SK-N-DZ (cell line): ENCODE results near the gene KLHL30. TPM values are rescaled to one million over a fixed set of nuclear protein-coding genes. Genes with fewer than 3 reads are reported as not detected.

Source experiments
- DNase-seq: peaks from one replicate; pipeline ENCODE4 v3.0.0-alpha.2; 2015; ENCODE audit warnings: low spot score
- polyA plus RNA-seq, 2 experiments: library from polyadenylated mRNA; depleted of rRNA; stranded (reverse); fragments of >200 nt; gene quantifications; 2 replicates each; pipeline ENCODE4 v1.2.3, GENCODE V29; 2014

The KLHL30 gene, protein sequence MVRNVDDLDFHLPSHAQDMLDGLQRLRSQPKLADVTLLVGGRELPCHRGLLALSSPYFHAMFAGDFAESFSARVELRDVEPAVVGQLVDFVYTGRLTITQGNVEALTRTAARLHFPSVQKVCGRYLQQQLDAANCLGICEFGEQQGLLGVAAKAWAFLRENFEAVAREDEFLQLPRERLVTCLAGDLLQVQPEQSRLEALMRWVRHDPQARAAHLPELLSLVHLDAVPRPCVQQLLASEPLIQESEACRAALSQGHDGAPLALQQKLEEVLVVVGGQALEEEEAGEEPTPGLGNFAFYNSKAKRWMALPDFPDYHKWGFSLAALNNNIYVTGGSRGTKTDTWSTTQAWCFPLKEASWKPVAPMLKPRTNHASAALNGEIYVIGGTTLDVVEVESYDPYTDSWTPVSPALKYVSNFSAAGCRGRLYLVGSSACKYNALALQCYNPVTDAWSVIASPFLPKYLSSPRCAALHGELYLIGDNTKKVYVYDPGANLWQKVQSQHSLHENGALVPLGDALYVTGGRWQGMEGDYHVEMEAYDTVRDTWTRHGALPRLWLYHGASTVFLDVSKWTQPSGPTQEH
- 4.3 and 6.4 TPM in 2 replicates for polyA plus RNA-seq (2014; cell fraction: cytosol; rRNA removed)
- 6.6 and 8.2 TPM in 2 replicates for polyA plus RNA-seq (2014; cell fraction: nucleus; rRNA removed)

DNA sequence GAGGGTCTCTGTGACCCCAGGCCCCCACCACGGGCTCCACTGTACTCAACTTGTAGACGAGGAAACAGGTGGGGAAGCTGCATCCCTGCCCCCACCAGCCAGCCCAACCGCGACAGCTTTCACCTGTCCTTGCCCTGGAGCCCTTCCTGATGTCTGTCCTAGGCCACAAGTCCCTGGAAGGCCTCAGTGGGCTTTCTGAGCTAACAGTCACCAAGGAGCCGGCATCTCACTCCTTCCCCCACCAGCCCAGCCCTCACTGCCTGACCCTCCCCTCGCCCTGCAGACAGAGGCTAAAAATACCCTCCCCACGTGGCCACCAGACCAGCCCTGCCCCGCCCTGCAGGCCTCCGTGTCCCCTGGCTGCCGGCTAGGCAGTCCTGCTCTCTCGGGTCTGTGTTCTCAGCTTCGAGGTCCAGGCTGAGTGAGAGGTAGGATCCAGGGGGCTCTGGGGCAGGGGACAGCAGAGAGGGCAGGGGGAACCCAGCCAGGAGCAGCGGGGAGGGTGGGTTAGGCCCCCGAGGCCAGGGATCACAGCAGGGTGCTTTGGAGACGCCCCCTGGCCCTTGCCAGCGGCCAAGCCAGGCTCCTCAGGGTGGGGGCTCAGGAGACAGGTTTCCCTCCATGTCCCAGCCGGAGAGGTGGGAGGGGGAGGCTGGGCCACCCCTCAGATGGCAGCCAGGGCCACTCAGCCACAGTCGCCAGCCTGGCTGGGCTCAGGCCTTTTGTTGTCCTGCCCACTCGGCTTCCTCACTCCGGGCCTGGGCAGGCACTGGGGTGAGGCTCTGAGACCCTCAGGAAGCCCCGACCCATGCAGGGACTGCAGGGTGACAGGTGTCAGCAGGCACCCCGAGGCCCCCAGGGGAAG lies at the start of gene KLHL30:
TSS of gene KLHL30 (plus strand) at position 338 of the 865 bp plus-strand sequence. CDS start 2,087 bp downstream, outside the sequence.
- peak; percentile 68 for DNase-seq

DNA sequence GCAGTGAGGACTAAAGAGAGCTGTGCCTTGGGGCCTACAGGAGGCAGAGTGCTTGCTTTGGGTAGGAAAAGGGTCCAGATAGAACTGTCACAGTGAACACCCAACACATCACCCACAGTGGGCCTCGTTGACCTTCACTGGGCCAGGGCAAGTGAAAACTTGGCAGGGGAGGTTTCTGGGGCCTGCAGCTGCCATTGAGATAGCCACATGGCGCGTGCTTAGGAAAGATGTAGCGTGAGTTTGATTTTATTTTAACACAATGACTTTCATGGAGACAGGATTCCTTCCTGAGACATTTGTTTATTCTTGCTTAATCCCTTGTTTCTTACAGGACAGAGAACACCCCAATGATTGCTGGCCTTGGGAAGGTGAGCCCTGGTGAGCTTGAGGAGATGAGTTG lies 47.6 kb upstream of the KLHL30 start:
- no peak for DNase-seq

DNA sequence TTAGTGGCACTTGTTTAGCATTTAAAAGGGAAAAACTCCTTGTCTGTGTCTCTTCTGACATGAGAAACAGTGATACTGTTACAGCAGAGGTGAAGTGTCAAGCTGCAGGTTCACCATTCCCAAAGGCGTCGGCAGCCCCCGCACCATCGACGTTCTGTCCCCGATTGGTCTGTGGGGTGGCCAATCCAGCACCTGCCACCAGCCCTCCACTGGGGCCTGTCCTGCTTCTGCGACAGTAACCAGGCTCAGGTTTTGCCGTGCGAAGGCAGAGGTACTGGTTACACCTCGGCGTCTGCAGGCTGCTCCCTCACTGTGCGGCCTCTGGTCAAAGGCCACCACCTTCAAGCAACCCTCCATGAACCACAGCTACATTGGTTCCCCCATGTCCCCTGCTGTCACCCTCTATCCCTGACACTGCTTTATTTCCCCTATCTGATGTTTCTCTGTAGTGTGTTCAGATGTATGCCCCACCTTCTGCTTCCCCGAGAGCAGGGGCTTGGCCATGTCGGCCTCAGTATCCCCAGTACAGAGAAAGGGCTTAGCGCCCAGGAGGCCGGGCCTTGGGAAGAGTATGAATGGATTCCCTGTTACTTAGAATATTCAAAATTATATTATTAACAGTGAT lies 46.9 kb upstream of the KLHL30 start:
- no peak for DNase-seq

DNA sequence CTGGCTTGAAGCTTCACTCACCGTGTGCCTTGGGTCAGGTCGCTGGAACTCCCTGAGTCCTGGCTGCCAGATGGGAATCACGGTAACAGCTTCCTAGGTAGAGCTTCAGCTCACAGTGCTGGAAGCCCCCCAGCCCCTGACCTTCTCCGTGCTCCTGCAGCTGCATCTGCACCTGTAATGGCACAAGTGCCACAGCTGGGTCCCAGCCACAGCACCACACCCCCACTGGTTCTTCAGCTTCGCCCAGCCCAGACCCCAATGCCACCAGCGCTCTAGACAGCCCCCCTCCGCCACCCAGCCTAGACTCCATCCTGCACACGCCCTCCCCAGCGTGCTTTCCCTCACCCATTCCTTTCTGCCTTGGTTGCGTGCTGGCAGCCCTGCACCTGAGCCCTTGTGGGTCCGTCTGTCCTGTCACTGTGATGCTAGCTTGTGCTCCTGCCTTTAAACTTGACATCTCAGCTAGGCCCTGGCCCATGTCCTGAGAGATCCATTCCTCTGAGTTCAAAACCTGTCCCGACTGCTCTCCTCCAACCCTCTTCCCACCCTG lies 45.9 kb upstream of the KLHL30 start:
- no peak for DNase-seq

DNA sequence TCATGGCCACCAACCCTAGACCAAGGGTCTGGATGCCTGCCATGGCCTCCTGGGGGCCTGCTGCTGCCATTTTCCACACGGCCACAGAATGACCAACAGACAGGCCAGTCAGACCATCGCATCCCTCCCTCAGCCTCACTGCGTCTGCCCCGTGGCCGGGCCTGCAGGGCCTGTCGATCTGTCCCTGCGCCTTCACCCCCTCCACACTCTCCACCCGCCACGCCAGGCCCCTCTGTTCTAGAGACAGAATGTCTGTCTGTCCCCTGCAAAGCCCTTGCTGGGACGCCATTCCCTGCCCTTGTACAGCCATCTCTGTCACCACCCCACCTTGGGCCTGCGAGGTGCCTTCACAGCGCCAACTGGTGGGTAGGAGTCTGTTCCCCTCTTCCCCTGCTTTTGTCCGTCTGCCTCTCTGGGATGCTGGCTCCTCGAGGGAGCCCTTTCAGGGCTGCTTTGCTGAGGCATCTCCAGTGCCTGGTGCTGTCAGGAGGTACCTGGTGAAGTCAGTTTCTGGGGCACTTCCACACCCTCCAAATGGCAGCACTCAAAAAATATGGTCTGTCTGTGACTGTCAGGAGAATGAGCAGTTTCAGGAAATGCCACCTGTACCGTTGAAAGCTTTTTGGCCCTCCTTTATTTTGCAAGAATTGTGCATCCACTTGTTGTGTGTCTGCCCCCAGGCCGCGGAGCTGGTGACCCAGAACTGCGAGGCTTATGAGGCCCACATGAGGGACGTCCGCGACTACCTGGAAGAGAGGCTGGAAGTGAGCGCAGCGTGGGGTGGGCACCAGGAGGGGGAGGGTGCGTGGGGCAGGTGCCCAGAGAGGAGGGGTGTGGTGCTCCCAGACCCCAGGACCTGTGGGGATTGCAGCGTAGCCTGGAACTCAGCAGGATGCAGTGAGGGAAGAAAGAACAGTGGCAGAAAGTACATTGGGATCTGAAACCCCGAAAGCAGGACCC lies 45.0 kb upstream of the KLHL30 start:
- DNase-seq = no peak

DNA sequence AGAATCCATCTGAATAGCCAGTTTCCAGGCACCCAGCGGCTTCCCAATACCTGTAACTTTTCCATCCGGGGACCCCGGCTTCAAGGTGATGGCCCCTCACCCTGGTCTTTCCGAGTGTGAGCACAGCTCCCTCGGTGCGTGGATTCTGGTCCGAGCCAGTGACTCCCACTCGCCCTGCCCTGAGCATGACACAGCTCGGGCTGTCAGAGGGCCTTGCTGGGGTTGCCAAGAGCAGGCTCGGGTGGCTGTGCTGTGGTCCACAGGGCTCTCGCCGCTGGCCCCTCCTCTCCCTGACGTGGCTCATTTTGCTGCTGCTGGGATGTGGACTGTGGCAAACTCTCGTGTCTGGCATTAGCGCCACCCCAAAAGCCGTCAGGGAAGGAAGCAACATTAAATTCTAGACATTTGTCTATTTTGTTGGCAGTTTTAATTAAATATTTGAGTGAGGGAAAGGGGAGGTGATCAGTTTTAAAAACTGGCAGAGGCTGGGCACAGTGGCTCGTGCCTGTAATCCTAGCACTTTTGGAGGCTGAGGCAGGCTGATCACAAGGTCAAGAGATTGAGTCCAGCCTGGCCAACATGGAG lies 43.9 kb upstream of the KLHL30 start:
- DNase-seq = no peak

DNA sequence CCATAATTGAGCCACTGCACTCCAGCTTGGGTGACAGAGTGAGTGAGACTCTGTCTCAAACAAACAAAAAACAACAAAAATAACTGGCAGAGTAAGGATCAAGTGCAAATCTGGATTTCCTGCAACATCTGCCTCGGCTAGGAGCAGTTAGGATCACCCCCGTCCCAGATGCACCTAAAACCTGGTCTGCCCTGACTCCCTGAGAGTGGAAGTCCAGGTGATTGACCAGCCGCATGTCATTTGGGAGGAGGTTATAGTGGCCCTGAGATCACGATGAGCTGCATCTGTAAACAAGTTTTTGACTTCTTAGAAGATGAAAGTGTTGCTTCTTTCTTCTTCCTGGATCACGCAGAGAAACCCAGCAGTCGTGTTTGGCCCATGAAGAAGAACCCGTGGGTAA lies 43.3 kb upstream of the KLHL30 start:
- no peak for DNase-seq

DNA sequence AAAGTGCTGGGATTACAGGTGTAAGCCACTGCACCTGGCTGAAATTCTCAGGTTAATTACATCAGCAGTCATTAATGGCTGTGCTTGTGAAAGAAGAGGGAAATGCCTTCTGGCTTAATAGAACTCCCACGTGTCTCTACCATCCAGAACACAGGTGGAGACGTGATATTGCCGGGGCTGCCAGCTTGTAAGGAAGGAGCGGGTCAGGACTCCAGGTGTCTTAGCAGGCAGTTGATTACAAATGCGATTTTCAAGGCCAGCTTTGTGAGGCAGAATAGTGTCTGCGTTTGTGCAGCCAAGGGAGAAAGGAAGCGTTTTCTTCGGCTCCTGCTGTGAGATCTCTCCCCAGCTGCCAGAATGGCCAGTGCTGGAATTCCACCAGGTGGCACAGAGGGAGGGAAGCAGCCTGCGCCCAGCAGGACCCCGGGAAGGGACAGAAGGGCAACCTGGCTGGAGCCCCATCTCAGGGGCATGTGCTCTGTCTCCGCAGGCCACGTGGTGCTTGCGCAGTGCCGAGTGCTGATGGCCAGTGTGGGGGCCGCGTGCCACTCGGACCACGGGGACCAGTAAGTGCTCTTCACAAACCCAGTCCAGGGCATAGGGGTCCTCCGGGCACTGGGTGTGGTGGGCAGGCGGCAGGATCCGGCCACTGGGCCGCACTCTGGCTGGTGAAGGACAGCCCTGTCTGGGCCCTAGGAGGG lies 42.0 kb upstream of the KLHL30 start:
- no peak for DNase-seq

DNA sequence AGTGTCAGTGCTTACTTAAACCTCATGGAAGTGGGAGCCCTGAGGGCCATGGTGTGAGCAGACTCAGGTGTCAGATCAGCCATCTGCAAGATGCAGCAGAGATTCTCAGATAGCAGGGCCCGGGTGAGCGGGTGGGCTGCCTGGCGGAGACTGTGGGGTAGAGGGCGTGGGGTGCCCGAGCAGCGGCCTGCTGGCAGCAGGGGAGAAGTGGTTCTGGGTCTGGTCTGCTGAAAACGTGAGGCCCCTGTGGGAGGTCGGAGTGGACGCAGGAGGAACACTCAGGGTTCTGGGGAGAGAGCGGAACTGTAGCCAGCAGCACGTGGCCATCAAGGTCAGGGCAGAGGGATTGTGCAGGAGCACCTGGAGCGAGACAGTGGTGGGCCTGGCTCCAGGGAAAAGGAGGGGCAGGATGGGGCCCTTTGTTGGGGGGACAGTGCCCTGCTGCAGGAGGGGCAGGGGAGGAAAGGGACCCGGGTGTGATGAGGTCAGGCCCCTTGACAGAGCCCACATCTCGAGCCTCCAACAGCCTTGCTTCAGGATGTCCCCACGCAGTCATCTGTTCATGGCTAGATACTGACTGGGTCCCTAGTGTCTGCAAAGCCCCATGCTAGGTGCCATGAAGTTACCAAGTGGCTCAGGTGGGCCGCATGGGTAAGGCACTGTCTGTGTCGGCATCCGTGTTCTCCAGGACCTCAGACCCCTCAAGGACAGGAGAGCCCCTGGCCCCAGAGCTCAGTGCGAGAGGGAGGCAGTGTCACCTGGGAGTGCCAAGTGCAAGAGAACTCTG lies 41.1 kb upstream of the KLHL30 start:
- DNase-seq = no peak

DNA sequence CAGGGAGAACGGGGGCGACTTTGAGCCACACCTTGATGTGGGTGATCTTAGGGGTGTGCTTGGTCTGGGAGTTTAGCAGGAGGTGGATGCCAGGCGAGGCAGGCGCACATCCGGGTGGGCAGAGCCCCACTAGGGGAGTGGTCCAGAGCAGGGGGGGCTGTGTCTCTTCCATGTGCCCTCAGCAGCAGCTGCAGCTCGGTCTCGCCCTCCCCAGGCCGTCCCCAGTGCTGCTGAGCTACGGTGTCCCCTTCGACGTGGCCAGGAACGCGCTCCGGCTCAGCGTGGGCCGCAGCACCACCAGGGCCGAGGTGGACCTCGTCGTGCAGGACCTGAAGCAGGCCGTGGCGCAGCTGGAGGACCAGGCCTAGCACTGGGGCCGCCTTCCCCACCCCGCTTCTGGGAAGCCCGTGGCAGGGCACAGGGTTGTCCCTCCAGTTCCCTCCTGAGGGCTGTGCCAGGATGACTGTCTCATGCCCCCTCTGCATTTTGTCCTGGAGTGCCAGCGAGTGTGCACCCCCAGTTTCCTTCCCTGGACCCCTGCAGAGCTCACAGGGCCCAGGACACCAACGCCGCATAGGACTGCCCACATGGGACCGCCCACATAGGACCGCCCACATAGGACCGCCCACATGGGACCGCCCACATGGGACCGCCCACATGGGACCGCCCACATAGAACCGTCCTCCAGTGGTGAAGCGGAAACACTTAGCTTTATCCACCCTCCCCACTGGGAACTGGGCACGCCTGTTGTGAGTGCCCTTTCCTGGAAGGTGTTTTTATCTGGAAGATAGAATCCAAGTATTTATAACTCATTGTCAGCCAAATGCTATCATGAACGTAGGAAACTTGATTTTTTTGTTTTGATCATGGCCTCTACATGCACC lies 40.2 kb upstream of the KLHL30 start:
- peak; percentile 64 for DNase-seq

DNA sequence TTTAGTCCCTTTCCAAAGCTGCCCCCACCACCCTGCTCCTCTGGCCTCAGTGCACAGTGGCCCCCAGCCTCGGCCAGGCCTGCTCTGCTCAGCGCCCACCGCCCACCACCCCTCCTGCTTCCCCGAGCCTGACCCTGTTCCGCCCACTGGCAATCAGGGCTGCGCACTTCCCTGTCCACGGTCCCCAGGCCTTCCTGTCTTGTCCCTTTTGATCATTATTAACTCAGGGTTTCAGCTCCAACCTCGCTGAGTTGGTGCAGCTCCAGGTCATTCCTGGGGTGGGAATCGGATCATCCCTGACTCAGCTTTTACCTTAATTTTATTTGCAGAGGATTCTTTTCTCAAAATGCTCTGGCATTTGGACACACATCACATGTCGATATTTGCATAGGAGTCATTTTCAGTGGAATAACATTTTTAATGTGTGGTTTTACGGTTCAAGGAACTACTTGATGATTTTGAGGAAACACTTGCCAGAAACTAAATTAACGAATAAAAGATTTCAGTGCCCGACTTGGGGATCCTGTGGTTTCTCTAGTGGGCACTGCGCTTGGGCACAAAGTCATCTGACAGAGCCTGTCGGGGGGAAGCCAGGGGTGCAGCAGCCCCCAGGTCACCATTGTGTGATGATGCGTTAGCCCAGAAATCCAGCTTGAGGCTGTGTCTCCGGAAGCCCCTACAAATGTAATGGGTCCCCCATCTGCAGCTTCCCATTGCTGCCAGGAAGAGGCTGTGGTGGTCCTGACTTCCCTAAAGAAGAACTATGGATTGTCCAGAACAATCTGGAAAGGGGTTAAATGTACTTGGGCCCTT lies 39.4 kb upstream of the KLHL30 start:
- no peak for DNase-seq

DNA sequence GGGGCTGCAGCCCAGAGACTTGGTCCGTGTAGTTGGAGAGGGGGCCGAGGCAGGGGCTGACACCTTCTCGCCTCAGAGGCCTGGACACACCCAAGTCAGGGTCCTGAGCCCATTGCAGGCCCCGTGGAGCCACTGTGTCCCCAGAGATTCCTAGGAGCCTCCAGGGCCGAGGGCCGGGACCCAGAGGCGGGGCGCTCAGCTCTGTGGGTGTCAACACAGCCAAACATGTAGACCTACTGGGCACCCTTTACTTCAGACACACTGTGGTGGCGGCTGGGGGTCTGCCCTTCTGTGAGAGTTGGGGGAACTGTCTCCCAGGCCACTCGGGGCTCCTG lies 38.8 kb upstream of the KLHL30 start:
- DNase-seq = no peak

DNA sequence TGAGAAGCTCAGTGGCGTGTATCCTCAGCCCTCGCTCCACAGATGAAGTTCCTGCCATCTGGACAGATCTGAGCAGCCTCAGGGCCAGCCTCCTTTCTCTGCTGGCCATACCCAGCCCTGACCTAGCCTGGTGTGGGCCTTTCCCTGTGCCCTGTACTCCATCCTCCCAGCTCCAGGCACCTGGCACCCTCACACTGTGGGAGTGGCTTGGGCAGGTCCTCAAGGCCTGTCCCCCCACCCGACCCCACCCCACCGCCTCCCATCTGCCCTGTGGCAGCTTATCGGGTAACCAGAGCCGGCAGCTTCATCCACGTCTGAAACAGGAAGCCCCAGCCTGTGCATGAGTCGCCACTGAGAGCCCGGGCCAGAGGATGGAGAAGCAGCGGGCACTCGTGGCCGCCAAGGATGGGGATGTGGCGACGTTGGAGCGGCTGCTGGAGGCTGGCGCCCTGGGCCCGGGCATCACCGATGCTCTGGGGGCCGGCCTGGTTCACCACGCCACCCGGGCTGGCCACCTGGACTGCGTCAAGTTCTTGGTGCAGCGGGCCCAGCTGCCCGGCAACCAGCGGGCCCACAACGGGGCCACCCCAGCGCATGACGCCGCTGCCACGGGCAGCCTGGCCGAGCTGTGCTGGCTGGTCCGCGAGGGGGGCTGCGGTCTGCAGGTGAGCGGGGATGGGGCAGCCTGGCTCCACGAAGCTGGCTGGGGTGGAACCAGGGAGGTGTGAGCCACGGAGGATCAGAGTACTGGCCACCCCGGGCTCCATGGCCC lies 38.2 kb upstream of the KLHL30 start, which contains the start of gene ESPNL:
TSS of gene ESPNL (plus strand) at position 292 of the 772 bp plus-strand sequence. CDS start at position 372, 80 bp downstream.
- DNase-seq = peak; percentile 70

DNA sequence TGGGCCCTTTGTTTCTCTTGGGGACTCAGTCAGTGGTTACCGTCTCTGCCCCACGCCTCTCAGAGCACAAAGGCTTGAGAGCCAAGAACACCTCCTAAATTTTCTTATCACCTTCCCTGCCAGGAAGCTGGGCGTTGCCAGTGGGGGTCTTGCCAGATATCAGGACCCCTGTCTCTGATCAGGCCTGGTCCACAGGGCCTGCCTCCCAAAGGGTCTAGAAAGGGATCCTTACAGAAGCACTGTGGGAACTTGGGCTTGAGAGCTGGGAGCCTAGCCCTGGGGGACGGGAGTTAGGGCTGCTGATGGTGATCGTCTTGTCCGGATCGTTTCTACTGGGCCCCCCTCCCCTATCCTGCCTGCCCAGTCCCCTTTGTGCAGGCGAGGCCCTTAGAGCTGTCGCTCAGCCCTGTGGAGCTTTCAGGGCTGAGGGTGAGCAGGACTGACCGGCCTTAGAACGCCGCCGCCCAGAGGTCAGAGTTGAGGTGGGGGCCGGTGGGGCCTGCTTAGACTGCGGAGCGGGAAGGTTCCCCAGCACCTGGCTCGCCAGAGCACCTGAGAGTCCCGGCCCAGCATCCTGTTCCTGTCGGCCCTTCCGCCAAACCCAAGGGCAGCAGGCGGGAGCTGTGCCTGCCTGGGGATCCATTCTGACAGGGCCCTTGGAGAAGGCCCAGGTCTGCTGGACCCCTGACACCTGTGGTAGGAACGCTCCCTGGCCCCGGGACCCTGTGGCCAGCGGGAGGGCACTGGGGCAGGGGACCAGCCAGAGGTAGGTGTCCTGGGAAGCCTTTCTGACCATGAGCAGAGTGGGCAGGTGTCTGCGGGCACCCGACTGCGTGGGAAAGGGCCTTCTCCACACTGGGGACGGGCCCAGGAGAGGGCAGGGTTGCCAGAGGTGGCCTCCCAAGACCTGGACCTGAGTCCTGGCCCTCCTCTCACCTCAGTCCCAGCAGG lies 37.4 kb upstream of the KLHL30 start:
- DNase-seq = no peak
